Measurements from ENCODE around the gene FAHD2B. TPM values are rescaled to one million over a fixed set of nuclear protein-coding genes. Genes with fewer than 3 reads are reported as not detected.
A peak's percentile ranks its signal among the peaks of the same experiment; 100 is the strongest.
"Not testable (repeated sequence)": the region's sequence is repeated elsewhere in the genome, so short reads cannot be mapped to it uniquely, and the experiment has no call there.

FAHD2B gene
- polyA plus RNA-seq (2013), result 26.8 TPM

- peak; percentile 76 to 90 (median 86) for DNase-seq
- peaks cover 0 to 10% (median 3%) of the 10 kb centered on the region in 4 experiments for H3K4me1 ChIP-seq (ENCODE audit: control extremely low read depth in 1 of 4, control insufficient read depth in 4 of 4, insufficient read depth in 4 of 4, low read length in 3 of 4)
- H3K36me3 ChIP-seq (ENCODE audit: control insufficient read depth in 4 of 4, insufficient read depth in 4 of 4, low read length in 3 of 4); POLR2A ChIA-PET; H3K9me3 ChIP-seq (ENCODE audit: control extremely low read depth in 1 of 5, control insufficient read depth in 4 of 5, insufficient read depth in 2 of 5, low read depth in 1 of 5, low read length in 4 of 5); H3K27ac ChIP-seq (ENCODE audit: insufficient read depth in 1 of 2, low read depth in 1 of 2, low read length in 2 of 2, poor library complexity in 1 of 2, severe bottlenecking in 2 of 2); H3K27me3 ChIP-seq (replicated peaks in 2 of 5; ENCODE audit: control insufficient read depth in 4 of 5, insufficient read depth in 5 of 5, low read length in 4 of 5): not testable (repeated sequence)
- H3K4me3 ChIP-seq (ENCODE audit: control insufficient read depth in 1 of 7, extremely low read depth in 1 of 7, insufficient read depth in 4 of 7, low read depth in 2 of 7, low read length in 6 of 7), result peak within 1 kb of the TSS in 6 of 7 experiments; percentile 10 to 68 (median 48)
- 20% methylated on average over 3 of the region's 48 CpGs for WGBS (ENCODE audit: insufficient coverage)
- CTCF ChIA-PET, result interaction anchor here (1.4 kb wide), 1 partner anchor 15 kb away, joined by 4 read pairs; no protein-coding TSS in a partner anchor
Measured at GRCh38 chr2:97094772-97095611, at the start of gene FAHD2B. TSS of gene FAHD2B (minus strand) at chr2:97094882. CDS start at chr2:97091706, 3,176 bp downstream.

- H3K36me3 ChIP-seq (ENCODE audit: control insufficient read depth in 4 of 4, insufficient read depth in 4 of 4, low read length in 3 of 4), result peaks cover 0 to 15% (median 3%) of the 10 kb centered on the region in 4 experiments
- H3K4me3 ChIP-seq (ENCODE audit: control insufficient read depth in 1 of 7, extremely low read depth in 1 of 7, insufficient read depth in 4 of 7, low read depth in 2 of 7, low read length in 6 of 7); H3K9me3 ChIP-seq (ENCODE audit: control extremely low read depth in 1 of 5, control insufficient read depth in 4 of 5, insufficient read depth in 2 of 5, low read depth in 1 of 5, low read length in 4 of 5); CTCF ChIA-PET; H3K27me3 ChIP-seq (replicated peaks in 2 of 5; ENCODE audit: control insufficient read depth in 4 of 5, insufficient read depth in 5 of 5, low read length in 4 of 5); DNase-seq; POLR2A ChIA-PET; H3K27ac ChIP-seq (ENCODE audit: insufficient read depth in 1 of 2, low read depth in 1 of 2, low read length in 2 of 2, poor library complexity in 1 of 2, severe bottlenecking in 2 of 2); H3K4me1 ChIP-seq (ENCODE audit: control extremely low read depth in 1 of 4, control insufficient read depth in 4 of 4, insufficient read depth in 4 of 4, low read length in 3 of 4): not testable (repeated sequence)
- no CpG with 5 or more reads among the region's 3 CpGs for whole genome bisulfite sequencing (ENCODE audit: insufficient coverage)
Measured at GRCh38 chr2:97144016-97144415, 49.3 kb upstream of the FAHD2B start.

- H3K9me3 ChIP-seq (ENCODE audit: control extremely low read depth in 1 of 5, control insufficient read depth in 4 of 5, insufficient read depth in 2 of 5, low read depth in 1 of 5, low read length in 4 of 5); CTCF ChIA-PET; H3K36me3 ChIP-seq (ENCODE audit: control insufficient read depth in 4 of 4, insufficient read depth in 4 of 4, low read length in 3 of 4); H3K27me3 ChIP-seq (replicated peaks in 2 of 5; ENCODE audit: control insufficient read depth in 4 of 5, insufficient read depth in 5 of 5, low read length in 4 of 5); DNase-seq; H3K27ac ChIP-seq (ENCODE audit: insufficient read depth in 1 of 2, low read depth in 1 of 2, low read length in 2 of 2, poor library complexity in 1 of 2, severe bottlenecking in 2 of 2); H3K4me3 ChIP-seq (ENCODE audit: control insufficient read depth in 1 of 7, extremely low read depth in 1 of 7, insufficient read depth in 4 of 7, low read depth in 2 of 7, low read length in 6 of 7); H3K4me1 ChIP-seq (ENCODE audit: control extremely low read depth in 1 of 4, control insufficient read depth in 4 of 4, insufficient read depth in 4 of 4, low read length in 3 of 4); POLR2A ChIA-PET: not testable (repeated sequence)
- WGBS (ENCODE audit: insufficient coverage), result no CpG with 5 or more reads among the region's 2 CpGs
Measured at GRCh38 chr2:97129090-97129489, 34.4 kb upstream of the FAHD2B start.

GRCh38 chr2:97113882-97114255, 19.2 kb upstream of the FAHD2B start:
- H3K36me3 ChIP-seq (ENCODE audit: control insufficient read depth in 4 of 4, insufficient read depth in 4 of 4, low read length in 3 of 4); H3K27me3 ChIP-seq (replicated peaks in 2 of 5; ENCODE audit: control insufficient read depth in 4 of 5, insufficient read depth in 5 of 5, low read length in 4 of 5); POLR2A ChIA-PET; CTCF ChIA-PET; H3K9me3 ChIP-seq (ENCODE audit: control extremely low read depth in 1 of 5, control insufficient read depth in 4 of 5, insufficient read depth in 2 of 5, low read depth in 1 of 5, low read length in 4 of 5); H3K4me1 ChIP-seq (ENCODE audit: control extremely low read depth in 1 of 4, control insufficient read depth in 4 of 4, insufficient read depth in 4 of 4, low read length in 3 of 4): not testable (repeated sequence)
- DNase-seq, result peak in 2 of 3 donors; percentile 1 to 10
- peak overlapping the region; percentile 46 to 54 for H3K27ac ChIP-seq (ENCODE audit: insufficient read depth in 1 of 2, low read depth in 1 of 2, low read length in 2 of 2, poor library complexity in 1 of 2, severe bottlenecking in 2 of 2)
- no CpG with 5 or more reads among the region's 18 CpGs for WGBS (ENCODE audit: insufficient coverage)
- H3K4me3 ChIP-seq (ENCODE audit: control insufficient read depth in 1 of 7, extremely low read depth in 1 of 7, insufficient read depth in 4 of 7, low read depth in 2 of 7, low read length in 6 of 7), result peak overlapping the region; percentile 55 to 88 (median 76)

- Histone ChIP-seq H3K4me3 (ENCODE audit: control insufficient read depth in 1 of 7, extremely low read depth in 1 of 7, insufficient read depth in 4 of 7, low read depth in 2 of 7, low read length in 6 of 7) (peak within 1 kb of the TSS; percentile 55 to 89 (median 76)), H3K27ac (ENCODE audit: insufficient read depth in 1 of 2, low read depth in 1 of 2, low read length in 2 of 2, poor library complexity in 1 of 2, severe bottlenecking in 2 of 2) (peak within 1 kb of the TSS; percentile 46 to 58)
- H3K9me3 ChIP-seq (ENCODE audit: control extremely low read depth in 1 of 5, control insufficient read depth in 4 of 5, insufficient read depth in 2 of 5, low read depth in 1 of 5, low read length in 4 of 5); H3K36me3 ChIP-seq (ENCODE audit: control insufficient read depth in 4 of 4, insufficient read depth in 4 of 4, low read length in 3 of 4); H3K27me3 ChIP-seq (replicated peaks in 2 of 5; ENCODE audit: control insufficient read depth in 4 of 5, insufficient read depth in 5 of 5, low read length in 4 of 5); POLR2A ChIA-PET; H3K4me1 ChIP-seq (ENCODE audit: control extremely low read depth in 1 of 4, control insufficient read depth in 4 of 4, insufficient read depth in 4 of 4, low read length in 3 of 4): not testable (repeated sequence)
- CTCF ChIA-PET, result interaction anchor here (0.9 to 2.5 kb wide), 4 partner anchors 13 to 255 kb away, joined by 3 to 11 read pairs (median 8); partner anchors contain the start of gene ANKRD39
- 0% methylated on average over 23 of the region's 74 CpGs for WGBS (ENCODE audit: insufficient coverage)
- DNase-seq, result peak; percentile 82 to 92 (median 87)
Measured at GRCh38 chr2:97113050-97113881, 18.6 kb upstream of the FAHD2B start, which contains the start of gene ANKRD36. TSS of gene ANKRD36 (plus strand) at chr2:97113153. CDS start at chr2:97113740, 587 bp downstream.

- not testable (repeated sequence) for H3K9me3 ChIP-seq (ENCODE audit: control extremely low read depth in 1 of 5, control insufficient read depth in 4 of 5, insufficient read depth in 2 of 5, low read depth in 1 of 5, low read length in 4 of 5); H3K4me1 ChIP-seq (ENCODE audit: control extremely low read depth in 1 of 4, control insufficient read depth in 4 of 4, insufficient read depth in 4 of 4, low read length in 3 of 4); H3K36me3 ChIP-seq (ENCODE audit: control insufficient read depth in 4 of 4, insufficient read depth in 4 of 4, low read length in 3 of 4); H3K27me3 ChIP-seq (replicated peaks in 2 of 5; ENCODE audit: control insufficient read depth in 4 of 5, insufficient read depth in 5 of 5, low read length in 4 of 5)
- DNase-seq, result peak; percentile 33 to 64 (median 45)
- 0% methylated on average over 17 of the region's 44 CpGs for WGBS (ENCODE audit: insufficient coverage)
- peak overlapping the region in 1 of 2 experiments; percentile 58 for H3K27ac ChIP-seq (ENCODE audit: insufficient read depth in 1 of 2, low read depth in 1 of 2, low read length in 2 of 2, poor library complexity in 1 of 2, severe bottlenecking in 2 of 2)
- ChIA-PET POLR2A (interaction anchor here (0.6 kb wide), 1 partner anchor 107 kb away, joined by 3 read pairs; no protein-coding TSS in a partner anchor), CTCF (interaction anchor here (0.8 to 2.5 kb wide), 6 partner anchors 12 to 254 kb away, joined by 3 to 11 read pairs (median 4); partner anchors contain the start of gene ANKRD39)
- peak overlapping the region; percentile 40 to 89 (median 76) for H3K4me3 ChIP-seq (ENCODE audit: control insufficient read depth in 1 of 7, extremely low read depth in 1 of 7, insufficient read depth in 4 of 7, low read depth in 2 of 7, low read length in 6 of 7)
Measured at GRCh38 chr2:97112320-97113049, 17.8 kb upstream of the FAHD2B start.

Measured in common myeloid progenitor, CD34-positive (primary cell).